ENCODE results near the gene MSI2. TPM values are rescaled to one million over a fixed set of nuclear protein-coding genes. Genes with fewer than 3 reads are reported as not detected.
"Not testable (repeated sequence)": the region's sequence is repeated elsewhere in the genome, so short reads cannot be mapped to it uniquely, and the experiment has no call there.

MSI2 gene
- total RNA-seq, 4 donors from 2014 or later: 15.9 to 22.9 (median 17.0) TPM

DNA sequence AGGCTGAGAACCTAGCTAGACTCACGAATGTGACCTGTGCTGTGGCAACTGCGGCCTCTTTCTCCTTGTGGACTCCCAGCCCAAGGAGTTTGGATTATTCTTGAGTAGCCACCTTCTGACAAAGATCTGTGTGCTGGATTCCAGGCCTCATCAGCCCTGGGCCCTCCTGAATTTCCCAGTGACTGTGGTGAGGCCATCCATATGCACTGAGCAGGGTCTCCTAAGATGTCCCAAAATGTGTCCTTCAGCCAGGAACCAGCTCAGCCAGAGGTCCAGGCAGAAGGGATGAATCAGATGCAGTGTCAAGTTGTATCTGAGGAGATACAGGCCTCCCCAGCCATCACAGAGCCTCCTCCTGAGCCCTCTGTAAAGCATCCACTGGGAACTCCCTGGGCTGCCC is 364.3 kb downstream of the MSI2 start:
- Histone ChIP-seq H3K4me3 (no peak overlapping the region), H3K9me3 (no peaks in the 10 kb centered on the region), H3K4me1 (no peaks in the 10 kb centered on the region), H3K27me3 (no peaks in the 10 kb centered on the region), H3K36me3 (peaks cover 0 to 34% (median 0%) of the 10 kb centered on the region in 3 donors), H3K27ac (no peak overlapping the region)
- TF ChIP-seq CTCF (IDR thresholded peaks at IDR 0.05): no peak
- DNase-seq: no peak
- WGBS, 2 donors: 89 to 100% methylated on average over 1 to 2 of the region's 2 CpGs
- intact Hi-C loops (cut with DNase I): no loop called here

DNA sequence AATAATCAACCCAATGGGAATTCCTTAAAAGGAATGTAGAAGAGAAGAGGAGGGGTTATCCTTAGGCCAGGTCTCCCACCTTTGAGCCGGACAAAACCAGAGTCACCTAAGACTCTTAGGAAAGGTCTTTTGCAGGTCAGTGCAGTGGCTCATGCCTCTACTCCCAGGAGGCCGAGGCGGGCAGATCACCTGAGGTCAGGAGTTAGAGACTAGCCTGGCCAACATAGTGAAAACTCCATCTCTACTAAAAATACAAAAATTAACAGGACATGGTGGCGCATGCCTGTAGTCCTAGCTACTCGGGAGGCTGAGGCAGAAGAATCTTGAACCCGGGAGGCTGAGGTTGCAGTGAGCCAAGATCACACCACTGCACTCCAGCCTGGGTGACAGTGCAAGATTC is 365.5 kb downstream of the MSI2 start:
- WGBS, 2 donors: 92 to 97% methylated on average over 4 to 6 of the region's 6 CpGs
- H3K4me3 ChIP-seq; H3K27ac ChIP-seq; intact Hi-C loops (cut with DNase I); H3K4me1 ChIP-seq; DNase-seq; H3K27me3 ChIP-seq; H3K9me3 ChIP-seq: not testable (repeated sequence)
- peaks cover 0 to 31% (median 0%) of the 10 kb centered on the region in 3 donors for H3K36me3 ChIP-seq

DNA sequence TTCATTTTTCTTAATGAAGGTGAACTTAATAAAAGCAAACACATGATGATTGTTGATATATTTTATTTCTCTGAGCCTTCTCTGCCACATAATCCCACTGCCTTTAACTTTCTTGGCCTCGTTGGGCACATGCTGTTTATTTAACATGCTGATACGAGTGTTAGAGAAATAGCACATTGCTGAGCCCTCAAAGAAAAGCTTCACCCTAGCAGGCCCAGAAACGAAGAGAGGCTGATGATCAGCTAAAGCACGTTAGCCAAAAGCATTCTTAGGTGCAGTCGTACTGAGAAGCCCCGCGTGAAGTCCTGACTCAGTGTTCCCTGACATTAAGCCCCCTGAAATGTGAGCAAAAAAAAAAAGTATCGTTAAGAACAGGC is 366.0 kb downstream of the MSI2 start:
- no peak overlapping the region for H3K27ac ChIP-seq
- 67 to 71% methylated on average over 8 of the region's 8 CpGs for WGBS, 2 donors
- TF ChIP-seq POLR2A (IDR thresholded peaks at IDR 0.05): no peak
- no peak for TF ChIP-seq CTCF (IDR thresholded peaks at IDR 0.05)
- H3K4me1 ChIP-seq: no peaks in the 10 kb centered on the region
- no peaks in the 10 kb centered on the region for H3K27me3 ChIP-seq
- intact Hi-C loops (cut with DNase I): no loop called here
- H3K36me3 ChIP-seq: peaks cover 0 to 34% (median 0%) of the 10 kb centered on the region in 3 donors
- H3K4me3 ChIP-seq: no peak overlapping the region
- DNase-seq: no peak
- no peaks in the 10 kb centered on the region for H3K9me3 ChIP-seq

DNA sequence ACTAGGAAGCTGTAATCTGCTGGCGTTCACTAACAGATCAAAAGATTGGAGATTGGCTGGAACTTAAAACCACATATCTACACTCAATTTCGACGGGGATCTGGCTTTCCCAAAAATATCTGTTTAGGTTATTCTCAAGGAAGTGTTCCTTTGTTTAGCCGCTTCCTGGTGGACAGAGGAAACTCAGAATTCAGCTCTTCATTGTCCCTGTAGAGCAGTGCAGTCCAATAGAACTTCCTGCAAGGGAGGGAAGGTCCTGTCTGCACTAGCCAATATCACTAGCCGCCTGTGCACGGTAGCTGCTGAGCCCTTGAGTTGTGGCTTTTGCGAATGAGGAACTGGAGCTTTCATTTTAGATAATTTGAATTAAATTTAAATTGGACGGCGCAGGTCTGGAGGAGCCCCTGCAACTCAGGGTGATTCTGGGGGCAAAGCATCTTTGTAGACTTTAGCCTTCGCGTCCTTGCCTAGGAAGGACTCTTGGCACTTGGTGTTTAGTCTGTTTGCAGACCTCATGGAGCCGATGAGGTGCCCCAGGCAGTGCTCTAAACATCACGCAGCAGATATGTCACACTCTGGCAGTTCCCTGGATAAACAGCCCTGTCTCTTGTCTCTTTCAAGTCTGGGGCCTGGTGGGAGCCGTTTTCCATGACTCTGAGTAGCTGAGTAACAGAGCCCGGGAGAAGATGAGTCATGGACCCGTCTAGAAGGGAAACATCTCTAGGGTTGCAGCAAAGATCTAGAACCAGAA is 366.5 kb downstream of the MSI2 start:
- Histone ChIP-seq H3K4me3 (no peak overlapping the region), H3K27me3 (no peaks in the 10 kb centered on the region), H3K36me3 (peaks cover 0 to 34% (median 0%) of the 10 kb centered on the region in 3 donors), H3K9me3 (no peaks in the 10 kb centered on the region), H3K27ac (no peak overlapping the region), H3K4me1 (no peaks in the 10 kb centered on the region)
- intact Hi-C loops (cut with DNase I): no loop called here
- DNase-seq: no peak
- WGBS, 2 donors: 51 to 64% methylated on average over 15 to 16 of the region's 16 CpGs
- no peak for TF ChIP-seq POLR2A (IDR thresholded peaks at IDR 0.05)
- TF ChIP-seq CTCF (IDR thresholded peaks at IDR 0.05): no peak

DNA sequence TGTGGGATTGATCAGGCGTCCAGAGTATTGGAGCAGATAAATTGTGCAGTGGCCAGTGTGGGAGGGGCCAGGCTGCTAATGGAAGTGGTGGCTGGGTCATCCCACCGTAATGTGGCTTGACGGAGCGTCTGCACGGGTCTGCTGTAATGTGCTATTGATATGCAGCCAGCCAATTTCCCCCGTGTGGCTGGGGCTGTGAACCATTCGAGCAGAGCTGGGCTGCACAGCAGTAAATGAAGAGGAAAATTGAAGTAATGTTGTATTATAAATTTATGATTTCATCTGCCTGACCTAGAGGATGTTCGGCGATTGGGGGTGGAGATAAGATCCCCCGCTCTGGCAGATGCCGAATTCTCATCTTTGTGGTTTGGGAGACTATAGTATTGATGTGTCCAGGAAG is 367.3 kb downstream of the MSI2 start:
- no peaks in the 10 kb centered on the region for H3K9me3 ChIP-seq
- no peaks in the 10 kb centered on the region for H3K4me1 ChIP-seq
- TF ChIP-seq POLR2A (IDR thresholded peaks at IDR 0.05): no peak
- intact Hi-C loops (cut with DNase I): no loop called here
- H3K36me3 ChIP-seq: peaks cover 0 to 31% (median 0%) of the 10 kb centered on the region in 3 donors
- no peak overlapping the region for H3K4me3 ChIP-seq
- H3K27me3 ChIP-seq: no peaks in the 10 kb centered on the region
- no peak for DNase-seq
- H3K27ac ChIP-seq: no peak overlapping the region
- WGBS, 2 donors: 81 to 82% methylated on average over 11 of the region's 11 CpGs

GRCh38 chr17:57624386-57624785 is 368.1 kb downstream of the MSI2 start:
- intact Hi-C loops (cut with DNase I): no loop called here
- WGBS, 2 donors: 69 to 81% methylated on average over 7 to 8 of the region's 8 CpGs
- no peak overlapping the region for H3K4me3 ChIP-seq
- DNase-seq: no peak
- no peaks in the 10 kb centered on the region for H3K4me1 ChIP-seq
- no peak overlapping the region for H3K27ac ChIP-seq
- no peaks in the 10 kb centered on the region for H3K27me3 ChIP-seq
- TF ChIP-seq POLR2A (IDR thresholded peaks at IDR 0.05) (no peak), CTCF (IDR thresholded peaks at IDR 0.05) (no peak)
- H3K36me3 ChIP-seq: peaks cover 0 to 31% (median 0%) of the 10 kb centered on the region in 3 donors
- H3K9me3 ChIP-seq: no peaks in the 10 kb centered on the region
